T-helper 1 cell treated with Interleukin-12 subunit alpha and Interleukin-12 subunit beta and Interleukin-4 antibody, amounts not matched to agents 30 ng/mL and 1 ng/mL, for 36 hours (primary cell): ENCODE measurements around the gene GRM4. TPM values are rescaled to one million over a fixed set of nuclear protein-coding genes. Genes with fewer than 3 reads are reported as not detected.

ENCODE experiments used
- intact Hi-C: fragments of 100-400 bp; cut with micrococcal nuclease; formaldehyde crosslinking; loops from one replicate; pipeline ENCODE4 v1.15.1; 2024
- total RNA-seq: library from RNA; stranded (reverse); gene quantifications from 2 replicates; pipeline ENCODE4 v1.2.3, GENCODE V29; 2022

Gene GRM4
- total RNA-seq, 1 donor from 2014 or later = not detected

DNA sequence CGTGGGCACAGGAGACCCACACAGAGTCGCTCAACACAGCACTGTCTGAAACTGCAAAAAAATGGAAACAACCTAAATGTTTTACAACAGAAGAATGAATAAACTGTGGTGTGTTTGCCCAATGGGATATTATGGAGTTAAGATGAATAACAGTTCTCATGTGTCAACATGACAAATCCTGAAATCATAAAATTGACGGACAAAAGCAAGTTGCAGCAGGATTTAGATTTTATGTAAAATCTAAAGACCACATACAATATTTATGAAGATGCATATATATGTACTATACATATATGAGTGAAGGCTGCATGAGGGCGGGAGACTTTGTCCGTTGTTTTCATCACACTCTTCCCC, 79.7 kb downstream of the GRM4 start:
- intact Hi-C loops = no loop called here

- intact Hi-C loops = no loop called here
Observed at GRCh38 chr6:34065466-34066217, 80.2 kb downstream of the GRM4 start.

- intact Hi-C loops = no loop called here
Observed at GRCh38 chr6:34064675-34065074, 81.2 kb downstream of the GRM4 start.

DNA sequence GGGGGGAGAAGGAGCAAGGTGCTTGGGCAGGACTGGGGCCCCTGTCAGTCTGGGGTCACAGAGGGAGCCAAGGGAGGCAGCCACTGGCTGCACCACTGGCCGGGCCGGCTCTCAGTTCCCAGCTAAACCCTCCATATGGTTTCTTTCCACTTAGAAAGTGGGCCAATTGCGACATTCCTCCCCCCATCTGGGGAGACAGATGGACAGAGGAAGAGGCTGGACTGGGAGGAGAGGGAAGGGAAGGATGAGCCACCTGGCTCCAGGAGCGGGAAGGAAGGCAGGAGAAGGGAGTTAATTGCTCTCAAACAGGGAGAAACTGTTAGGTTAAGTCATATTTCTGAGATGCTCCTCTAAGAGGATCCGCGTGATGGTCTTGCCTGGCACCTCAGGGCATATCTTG, 82.2 kb downstream of the GRM4 start:
- intact Hi-C loops = no loop called here

GRCh38 chr6:34062815-34063214, 83.1 kb downstream of the GRM4 start:
- intact Hi-C loops = no loop called here

- intact Hi-C loops = no loop called here
Observed at GRCh38 chr6:34062156-34062555, 83.7 kb downstream of the GRM4 start.

- intact Hi-C loops = no loop called here
Observed at GRCh38 chr6:34061348-34061747, 84.5 kb downstream of the GRM4 start.

DNA sequence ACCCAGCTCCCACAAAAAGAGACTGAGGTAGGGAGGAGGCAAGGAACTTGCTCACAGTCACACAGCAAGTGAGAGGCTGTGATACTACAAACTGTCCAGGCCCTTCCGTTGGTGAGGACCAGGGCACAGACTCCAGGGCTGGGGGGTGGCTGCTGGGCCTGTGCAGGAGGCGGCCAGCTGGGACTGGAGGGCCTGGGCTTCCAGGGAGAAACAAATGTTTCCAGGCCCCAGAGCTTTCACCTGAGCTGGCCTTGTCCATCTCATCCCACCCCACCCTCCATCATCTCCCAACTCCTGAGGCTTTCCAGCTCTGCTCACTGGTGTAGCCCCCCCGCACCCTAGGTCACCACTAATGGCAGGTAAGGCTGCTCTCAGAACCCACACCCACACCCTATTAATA, 86.0 kb downstream of the GRM4 start:
- intact Hi-C loops = no loop called here

DNA sequence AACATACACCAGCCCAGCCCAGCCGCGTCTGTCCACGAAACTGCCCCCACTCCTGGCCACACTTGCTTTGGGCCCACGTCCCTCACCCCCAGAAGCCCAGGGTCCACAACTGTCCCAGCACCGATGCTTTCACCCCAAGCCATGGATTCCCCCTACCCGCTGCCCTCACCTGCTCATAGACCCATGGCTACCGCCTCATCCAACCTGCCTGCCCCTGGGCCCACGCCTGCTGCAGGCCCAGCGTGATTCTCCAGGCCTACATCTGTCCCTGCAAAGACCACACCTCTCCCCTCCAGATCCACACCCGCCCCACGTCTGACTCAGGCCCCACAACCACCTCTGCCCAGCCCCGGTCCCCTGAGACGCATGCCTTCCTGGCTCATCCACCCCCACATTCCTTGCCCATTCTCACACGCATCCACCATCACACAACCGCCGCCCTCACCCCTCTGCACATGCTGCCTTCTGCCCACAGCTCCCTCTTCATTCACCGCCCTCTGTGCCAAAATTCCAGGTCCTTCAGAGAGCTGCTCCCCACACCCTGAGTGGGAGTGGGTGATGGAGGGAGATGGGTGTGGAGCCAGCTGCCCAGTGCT, 86.7 kb downstream of the GRM4 start:
- intact Hi-C loops = no loop called here

DNA sequence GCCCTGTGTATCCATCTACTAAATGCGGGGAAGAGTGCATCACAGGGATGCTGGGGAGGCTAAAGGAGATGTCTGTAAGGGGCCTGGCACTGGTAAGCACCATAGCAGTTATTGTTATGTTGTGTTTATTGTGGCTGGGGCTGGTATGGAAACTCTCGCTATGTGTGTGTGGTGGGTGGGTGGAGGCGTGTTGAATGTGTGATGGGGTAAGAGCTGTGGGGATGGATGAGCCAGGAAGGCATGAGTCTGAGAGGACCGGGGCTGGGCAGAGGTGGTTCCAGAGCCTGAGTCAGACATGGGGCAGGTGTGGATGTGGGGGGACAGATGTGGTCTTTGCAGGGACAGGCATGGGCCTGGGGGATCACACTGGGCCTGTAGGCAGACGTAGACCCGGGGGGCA, 88.1 kb downstream of the GRM4 start:
- intact Hi-C loops = no loop called here

- intact Hi-C loops = no loop called here
Observed at GRCh38 chr6:34057191-34057590, 88.7 kb downstream of the GRM4 start.

GRCh38 chr6:34056305-34057108, 89.4 kb downstream of the GRM4 start:
- intact Hi-C loops = no loop called here

GRCh38 chr6:34055223-34055933, 90.5 kb downstream of the GRM4 start:
- intact Hi-C loops = loop anchor here (1.0 kb wide), 1 partner anchor 99 kb away; no protein-coding TSS in a partner anchor

GRCh38 chr6:34053721-34054120, 92.2 kb downstream of the GRM4 start:
- intact Hi-C loops = no loop called here

GRCh38 chr6:34052918-34053608, 92.8 kb downstream of the GRM4 start:
- intact Hi-C loops = no loop called here

GRCh38 chr6:34052071-34052825, 93.6 kb downstream of the GRM4 start:
- intact Hi-C loops = no loop called here

DNA sequence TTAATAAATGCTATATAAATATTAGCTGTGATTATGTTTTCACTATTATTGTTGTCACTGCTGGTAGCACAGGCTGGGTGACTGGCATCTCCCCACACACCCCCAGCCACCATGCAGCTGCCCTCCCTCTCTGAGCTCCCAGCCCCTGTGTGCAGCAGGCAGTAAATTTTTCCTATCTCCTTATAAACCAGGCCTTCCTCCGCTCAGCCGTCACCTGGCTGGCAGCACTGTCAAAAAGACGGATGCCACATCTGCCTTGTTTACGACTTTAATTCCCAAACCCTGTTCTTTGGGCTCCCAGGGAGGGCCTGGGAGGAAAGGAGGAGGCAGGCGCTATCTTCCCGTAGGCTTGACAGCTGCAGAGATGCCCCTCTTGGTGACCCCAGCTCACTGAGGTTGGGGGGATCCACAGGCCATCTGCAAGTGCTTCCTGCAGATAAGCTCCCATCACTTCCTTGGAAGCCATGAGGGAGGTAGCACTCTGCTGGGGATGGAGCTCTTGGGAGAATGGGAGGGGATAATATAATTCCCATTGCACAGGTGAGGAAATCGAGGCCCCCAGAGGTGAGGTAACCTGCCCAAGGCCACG, 94.5 kb downstream of the GRM4 start:
- intact Hi-C loops = no loop called here

DNA sequence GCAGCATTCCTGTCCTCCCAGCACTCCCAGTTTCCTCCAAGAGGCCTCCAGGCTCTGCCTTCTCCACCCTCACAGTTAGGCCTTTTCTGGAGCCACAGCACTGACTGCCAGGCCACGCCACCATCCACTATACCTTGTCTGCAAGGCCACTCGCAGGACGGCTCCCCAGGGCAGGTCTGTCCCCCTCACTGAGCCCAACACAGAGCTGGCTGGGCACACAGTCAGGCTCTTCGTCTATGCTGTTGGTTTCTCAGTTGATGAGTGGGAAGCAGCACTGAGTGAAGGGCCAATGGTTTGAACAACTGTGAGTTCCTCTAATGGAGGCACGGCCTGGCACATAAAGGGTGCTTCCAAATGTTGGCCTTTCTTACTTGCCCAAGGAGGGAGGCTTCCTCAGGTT, 95.2 kb downstream of the GRM4 start:
- intact Hi-C loops = no loop called here

GRCh38 chr6:34049395-34050342, 96.2 kb downstream of the GRM4 start:
- intact Hi-C loops = no loop called here
